ENCODE data around the gene RABGEF1.

DNA sequence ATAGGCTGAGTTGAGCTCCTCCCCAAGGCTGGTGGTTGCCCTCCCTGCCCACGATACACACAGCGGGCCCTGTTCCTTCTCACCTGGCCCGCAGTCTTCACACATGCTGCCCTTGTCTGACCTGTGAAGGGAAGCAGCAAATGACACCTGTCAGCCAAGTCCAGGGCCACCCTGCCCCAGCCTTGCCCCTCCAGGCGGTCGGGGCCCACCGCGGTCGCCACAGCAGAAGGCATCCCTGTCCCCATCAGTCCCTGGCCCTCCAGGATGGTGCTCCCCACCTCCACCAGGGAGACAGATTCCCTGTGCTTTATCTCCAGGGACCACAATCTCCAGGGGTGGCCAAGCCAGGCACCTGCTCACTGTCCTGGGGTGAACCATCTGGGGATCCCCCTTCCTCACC lies 99.3 kb downstream of the RABGEF1 start:
- TF ChIP-seq, protein P1, sequence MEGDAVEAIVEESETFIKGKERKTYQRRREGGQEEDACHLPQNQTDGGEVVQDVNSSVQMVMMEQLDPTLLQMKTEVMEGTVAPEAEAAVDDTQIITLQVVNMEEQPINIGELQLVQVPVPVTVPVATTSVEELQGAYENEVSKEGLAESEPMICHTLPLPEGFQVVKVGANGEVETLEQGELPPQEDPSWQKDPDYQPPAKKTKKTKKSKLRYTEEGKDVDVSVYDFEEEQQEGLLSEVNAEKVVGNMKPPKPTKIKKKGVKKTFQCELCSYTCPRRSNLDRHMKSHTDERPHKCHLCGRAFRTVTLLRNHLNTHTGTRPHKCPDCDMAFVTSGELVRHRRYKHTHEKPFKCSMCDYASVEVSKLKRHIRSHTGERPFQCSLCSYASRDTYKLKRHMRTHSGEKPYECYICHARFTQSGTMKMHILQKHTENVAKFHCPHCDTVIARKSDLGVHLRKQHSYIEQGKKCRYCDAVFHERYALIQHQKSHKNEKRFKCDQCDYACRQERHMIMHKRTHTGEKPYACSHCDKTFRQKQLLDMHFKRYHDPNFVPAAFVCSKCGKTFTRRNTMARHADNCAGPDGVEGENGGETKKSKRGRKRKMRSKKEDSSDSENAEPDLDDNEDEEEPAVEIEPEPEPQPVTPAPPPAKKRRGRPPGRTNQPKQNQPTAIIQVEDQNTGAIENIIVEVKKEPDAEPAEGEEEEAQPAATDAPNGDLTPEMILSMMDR (IDR thresholded peaks at IDR 0.05): no peak
- TF ChIP-seq ZFX (IDR thresholded peaks at IDR 0.05; ENCODE audit: borderline replicate concordance): no peak
